UCSD-AML1 (cell line): ENCODE results near the gene BAG5.

Experiments used
- DNase-seq: peaks from one replicate; lab custom pipeline; 2025; ENCODE audit not compliant: unreplicated experiment; lab: John Stamatoyannopoulos, UW

BAG5 gene

DNA sequence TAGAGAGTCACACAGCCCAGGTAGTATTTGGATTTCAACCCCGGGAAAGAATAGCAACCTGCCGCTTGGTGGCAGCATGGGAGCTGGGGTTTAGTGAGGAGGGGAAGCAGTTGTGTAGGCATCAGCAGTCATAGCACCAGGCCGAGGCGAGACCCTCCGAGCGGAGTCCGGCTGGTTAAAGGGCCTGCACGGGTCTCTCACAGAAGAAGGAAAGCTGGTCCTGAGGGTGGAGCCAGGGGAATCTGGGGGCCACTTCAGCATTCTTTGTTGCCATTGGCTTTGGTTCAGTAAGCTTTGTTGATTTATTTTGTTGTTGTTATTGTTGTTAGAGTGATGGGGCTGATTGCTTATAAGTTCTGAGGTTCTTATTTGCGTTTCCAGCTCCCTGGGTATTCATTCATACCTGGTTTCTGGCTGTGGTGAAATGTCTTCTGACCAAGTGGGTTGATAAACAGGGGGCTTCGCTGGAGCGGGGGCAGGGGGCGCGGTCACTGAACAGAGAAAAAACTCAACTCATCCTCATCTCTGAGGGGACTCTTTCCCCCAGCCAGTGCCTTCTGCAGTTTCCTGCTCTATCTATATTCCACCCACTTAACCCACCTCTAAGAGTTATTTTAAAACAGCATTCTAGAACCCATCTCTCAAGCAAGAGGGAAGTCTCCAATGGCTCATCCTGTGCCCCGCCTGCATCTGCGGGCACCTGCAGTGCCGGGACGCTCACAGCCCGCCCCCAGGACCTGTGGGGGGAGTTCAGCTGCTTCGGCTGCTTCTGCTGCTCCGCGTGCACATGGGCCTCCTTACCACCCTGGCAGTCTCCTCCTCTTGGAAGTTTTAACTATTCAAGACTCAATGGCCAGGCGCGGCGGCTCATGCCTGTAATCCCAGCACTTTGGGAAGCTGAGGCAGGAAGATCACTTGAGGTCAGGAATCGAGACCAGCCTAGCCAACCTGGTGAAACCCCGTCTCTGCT lies 51.4 kb downstream of the BAG5 start:
- no peak for DNase-seq

DNA sequence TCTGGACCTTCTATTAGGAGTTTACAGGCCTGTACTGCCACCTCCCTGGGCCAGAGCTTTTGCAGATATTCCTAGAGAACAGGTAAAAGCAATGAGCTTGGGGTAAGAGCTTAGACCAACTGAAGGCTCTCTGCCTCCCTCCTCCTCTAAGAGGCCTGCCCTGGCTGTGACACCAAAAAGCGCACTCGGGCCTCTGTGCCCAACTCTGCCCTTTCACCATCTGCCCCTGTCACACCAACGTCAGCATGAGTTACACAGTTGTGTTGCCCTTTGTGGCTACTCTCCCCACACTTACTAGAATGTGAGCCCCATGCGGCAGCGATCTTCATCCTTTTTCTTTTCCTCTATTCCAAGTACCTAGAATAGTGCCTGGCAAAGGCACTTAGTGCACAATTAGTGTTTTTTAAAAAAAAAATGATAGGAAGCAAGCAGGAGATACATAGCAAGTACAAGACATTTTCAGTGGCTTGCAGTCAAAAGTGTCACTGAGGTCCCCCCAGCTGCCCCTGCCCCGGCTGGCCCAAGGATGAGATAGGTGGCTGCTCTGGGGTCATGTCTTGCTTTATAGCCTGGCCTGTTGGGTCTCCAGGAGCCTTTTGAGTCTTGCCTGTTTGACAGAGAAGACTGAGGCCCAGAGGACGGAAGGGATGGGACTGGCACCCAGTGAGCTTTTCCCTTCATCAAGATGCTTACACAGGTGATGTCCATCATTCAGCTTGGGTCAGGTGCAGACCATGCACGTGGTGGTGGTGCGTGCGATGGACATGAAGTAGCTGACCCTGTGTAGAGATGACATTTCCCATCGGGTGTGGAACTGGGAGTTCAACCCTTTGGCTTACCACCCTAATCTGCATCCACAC lies 52.4 kb downstream of the BAG5 start:
- no peak for DNase-seq

DNA sequence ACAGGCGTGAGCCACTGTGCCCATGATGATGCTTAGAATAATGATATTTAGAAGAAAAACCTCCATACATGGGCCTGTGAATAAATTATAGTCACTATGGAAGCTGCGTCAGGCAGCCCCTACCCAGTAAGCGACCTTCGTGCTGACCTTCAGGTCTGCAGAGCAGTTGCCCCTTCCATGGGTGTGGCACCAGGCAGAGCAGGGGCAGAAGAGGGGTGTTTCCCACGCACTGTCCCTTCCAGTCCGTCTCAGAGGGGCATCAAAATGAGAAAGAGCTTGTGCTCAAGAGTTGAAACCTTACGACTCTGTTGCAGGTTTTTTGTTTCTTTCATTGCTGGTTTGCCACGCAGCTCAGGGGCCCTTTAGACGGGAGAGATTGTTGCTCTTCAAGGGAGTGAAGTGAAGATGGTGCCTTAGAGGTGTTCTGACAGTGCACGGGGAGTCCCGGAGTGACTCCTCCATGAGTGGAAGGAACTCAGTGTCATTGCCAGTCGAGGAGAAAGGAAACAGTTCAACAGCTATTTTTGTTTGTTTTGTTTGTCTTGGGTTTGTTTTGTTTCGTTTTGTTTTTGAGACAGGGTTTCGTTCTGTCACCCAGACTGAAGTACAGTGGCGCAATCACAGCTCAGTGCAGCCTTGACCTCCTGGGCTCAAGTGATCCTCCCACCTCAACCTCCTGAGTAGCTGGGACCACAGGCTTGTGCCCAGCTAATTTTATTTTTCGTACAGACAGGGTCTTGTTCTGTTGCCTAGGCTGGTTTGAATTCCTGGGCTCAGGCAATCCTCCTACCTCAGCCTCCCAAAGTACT lies 53.7 kb downstream of the BAG5 start:
- DNase-seq = no peak

DNA sequence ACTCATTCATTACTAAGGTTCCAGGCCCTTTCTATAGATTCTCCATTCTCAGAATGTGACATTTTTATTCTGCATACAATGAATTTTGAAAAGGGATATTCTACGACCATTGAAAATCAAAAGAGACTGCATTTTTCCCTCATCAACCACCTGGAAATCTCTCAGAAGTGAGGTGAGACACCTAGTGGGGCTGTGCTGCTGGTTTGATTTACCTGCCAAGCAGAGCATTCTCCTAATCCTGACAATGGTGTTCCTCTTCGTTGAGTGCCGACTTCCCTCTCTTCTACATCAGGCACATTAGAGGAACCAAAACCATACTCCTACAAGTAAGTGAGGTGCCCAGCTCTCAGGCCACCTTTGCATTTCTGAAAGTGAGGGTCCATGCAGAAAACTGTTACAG lies 54.7 kb downstream of the BAG5 start:
- no peak for DNase-seq
